Small intestine (tissue), 7 donors: ENCODE data around the gene LRRC73. TPM values are rescaled to one million over a fixed set of nuclear protein-coding genes. Genes with fewer than 3 reads are reported as not detected.
"Not testable (repeated sequence)": the region's sequence is repeated elsewhere in the genome, so short reads cannot be mapped to it uniquely, and the experiment has no call there.

Source experiments
- DNase-seq, 2 donors: peaks; one replicate each; pipeline versions ENCODE4 v3.0.0 to v3.0.0-alpha.2; 2013
- FAIRE-seq: peaks from 2 replicates; lab custom pipeline; 2012; peaks lifted over from hg19 to GRCh38; lab: Jason Lieb, UNC
- H3K27ac ChIP-seq, 3 donors: one replicate each; pipeline ENCODE4 v1.5.1; 2013; ENCODE audit warnings: low read length in 2 of 3, mild to moderate bottlenecking in 2 of 3, control low read depth in 1 of 3, inconsistent platforms in 1 of 3, low read depth in 1 of 3, moderate library complexity in 1 of 3
- H3K27me3 ChIP-seq, 3 donors: one replicate each; pipeline ENCODE4 v1.6.1; 2013; ENCODE audit warnings: low read length in 3 of 3, inconsistent platforms in 1 of 3; ENCODE audit not compliant: control insufficient read depth in 3 of 3, insufficient read depth in 3 of 3
- H3K36me3 ChIP-seq, 3 donors: one replicate each; pipeline ENCODE4 v1.6.1; 2013; ENCODE audit warnings: low read length in 3 of 3, inconsistent platforms in 1 of 3, low read depth in 1 of 3, mild to moderate bottlenecking in 1 of 3, moderate library complexity in 1 of 3; ENCODE audit not compliant: control insufficient read depth in 3 of 3, insufficient read depth in 2 of 3
- H3K4me1 ChIP-seq, 3 donors: one replicate each; pipeline ENCODE4 v1.6.1; 2013; ENCODE audit warnings: low read length in 2 of 3, inconsistent platforms in 1 of 3, low read depth in 1 of 3, mild to moderate bottlenecking in 1 of 3, moderate library complexity in 1 of 3; ENCODE audit not compliant: control insufficient read depth in 3 of 3, insufficient read depth in 2 of 3
- H3K4me3 ChIP-seq, 3 donors: one replicate each; pipeline ENCODE4 v1.5.1; 2013; ENCODE audit warnings: low read length in 3 of 3, control low read depth in 1 of 3, inconsistent platforms in 1 of 3, low read depth in 1 of 3, mild to moderate bottlenecking in 1 of 3, moderate library complexity in 1 of 3
- H3K9me3 ChIP-seq, 2 donors: one replicate each; pipeline ENCODE4 v1.6.1; 2013; ENCODE audit warnings: low read depth in 1 of 2, low read length in 1 of 2; ENCODE audit not compliant: control insufficient read depth in 2 of 2, insufficient read depth in 1 of 2
- WGBS, 3 donors: extraction: QIAGEN DNeasy Blood & Tissue Kit; methylation state at CpG; one replicate each; pipeline ENCODE4 v1.1.7; 2013; 5-methylcytosine and 5-hydroxymethylcytosine counted together
- polyA plus RNA-seq, 4 donors: library from polyadenylated mRNA; stranded (reverse) in 3 of 4; unstranded in 1 of 4; fragments of 200-250 nt in 3 of 4; fragments of 120-200 nt in 1 of 4; gene quantifications; one replicate each; pipeline versions ENCODE4 v1.2.1 to v1.2.3, GENCODE V29; 2013
- donor health status: healthy with polysubstance abuse.
- donor health status: control.
- donor health status: control.
- donor health status: Bipolar disorder and iron deficiency.
- donor health status: healthy.

The LRRC73 gene
- polyA plus RNA-seq, 4 donors = 0.22 to 0.54 (median 0.38) TPM

DNA sequence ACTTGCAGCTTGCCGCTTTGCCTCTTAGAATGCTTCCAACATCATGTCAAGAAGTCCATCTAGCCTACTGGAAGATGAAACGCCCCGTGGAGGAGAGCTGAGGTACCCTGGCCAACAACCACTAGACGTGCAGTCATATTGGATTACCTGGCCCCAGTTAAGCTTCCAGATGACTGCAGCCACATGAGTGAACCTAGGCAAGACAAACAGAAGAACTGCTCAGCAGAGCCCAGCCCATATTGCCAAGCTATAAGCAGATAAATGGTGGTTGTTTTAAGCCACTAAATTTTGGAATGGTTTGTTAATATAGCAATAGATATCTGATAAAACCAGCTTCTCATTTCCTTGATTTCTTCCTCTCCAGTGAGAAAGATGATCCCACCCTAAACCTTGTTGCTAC, 50.1 kb downstream of the LRRC73 start:
- DNase-seq (no peak), FAIRE-seq (no peak)
- Histone ChIP-seq H3K27me3 (peaks cover 0 to 35% (median 13%) of the 10 kb centered on the region in 3 donors), H3K9me3 (peaks cover 0 to 5% of the 10 kb centered on the region in 2 donors), H3K4me1 (peaks cover 0 to 7% (median 0%) of the 10 kb centered on the region in 3 donors), H3K36me3 (no peaks in the 10 kb centered on the region), H3K4me3 (no peak overlapping the region), H3K27ac (no peak overlapping the region)
- WGBS, 3 donors = 59 to 83% (median 74%) methylated on average over 4 of the region's 4 CpGs

GRCh38 chr6:43459535-43459934, 50.6 kb downstream of the LRRC73 start:
- no peaks in the 10 kb centered on the region for H3K36me3 ChIP-seq
- peaks cover 0 to 12% (median 0%) of the 10 kb centered on the region in 3 donors for H3K4me1 ChIP-seq
- no peak overlapping the region for H3K27ac ChIP-seq
- no peak for FAIRE-seq
- peaks cover 0 to 37% (median 13%) of the 10 kb centered on the region in 3 donors for H3K27me3 ChIP-seq
- H3K9me3 ChIP-seq = peaks cover 0 to 5% of the 10 kb centered on the region in 2 donors
- no peak overlapping the region for H3K4me3 ChIP-seq
- no peak for DNase-seq
- WGBS, 3 donors = 70 to 79% (median 70%) methylated on average over 1 of the region's 1 CpG

DNA sequence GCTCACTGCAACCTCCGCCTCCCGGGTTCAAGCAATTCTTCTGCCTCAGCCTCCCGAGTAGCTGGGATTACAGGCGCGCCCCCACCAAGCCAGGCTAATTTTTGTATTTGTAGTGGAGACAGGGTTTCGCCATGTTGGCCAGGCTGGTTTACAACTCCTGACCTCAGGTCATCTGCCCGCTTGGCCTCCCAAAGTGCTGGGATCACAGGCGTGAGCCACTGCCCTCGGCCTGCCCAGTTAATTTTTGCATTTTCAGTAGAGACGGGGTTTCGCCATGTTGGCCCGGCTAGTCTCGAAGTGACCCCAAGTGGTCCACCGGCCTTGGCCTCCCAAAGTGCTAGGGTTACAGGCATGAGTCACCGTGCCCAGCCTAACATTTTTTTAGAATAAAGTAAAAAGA, 52.0 kb downstream of the LRRC73 start:
- not testable (repeated sequence) for DNase-seq, H3K27ac ChIP-seq, FAIRE-seq, H3K9me3 ChIP-seq, H3K36me3 ChIP-seq, H3K4me3 ChIP-seq
- Histone ChIP-seq H3K4me1 (peaks cover 0 to 12% (median 0%) of the 10 kb centered on the region in 3 donors), H3K27me3 (peaks cover 0 to 32% (median 13%) of the 10 kb centered on the region in 3 donors)
- WGBS, 3 donors = 91 to 95% (median 92%) methylated on average over 15 of the region's 15 CpGs

GRCh38 chr6:43457643-43458042, 52.5 kb downstream of the LRRC73 start:
- WGBS, 3 donors = 26 to 60% (median 38%) methylated on average over 6 to 9 of the region's 9 CpGs
- Histone ChIP-seq H3K27me3 (peaks cover 0 to 28% (median 11%) of the 10 kb centered on the region in 3 donors), H3K4me3 (no peak overlapping the region), H3K4me1 (peaks cover 0 to 12% (median 0%) of the 10 kb centered on the region in 3 donors), H3K36me3 (peaks cover 0 to 14% (median 0%) of the 10 kb centered on the region in 3 donors), H3K27ac (no peak overlapping the region), H3K9me3 (peaks cover 0 to 5% of the 10 kb centered on the region in 2 donors)
- FAIRE-seq (no peak), DNase-seq (no peak)

Other genes starting within 250 kb of the LRRC73 start
- gene SLC22A7, start 212.1 kb downstream of the LRRC73 start, polyA plus RNA-seq = under 1 TPM in 2 of 4 donors, not detected in 2; 0.10 to 0.50 TPM
- 1 to 10 TPM in 3 of 4 donors, under 1 TPM in 1; 0.89 to 3.4 (median 2.5) TPM for gene CRIP3, start 201.5 kb downstream of the LRRC73 start, polyA plus RNA-seq
- gene ZNF318, start 140.7 kb downstream of the LRRC73 start, polyA plus RNA-seq = 10 to 100 TPM in 1 of 4 donors, 1 to 10 TPM in 3; 3.5 to 18.1 (median 5.0) TPM
- 10 to 100 TPM; 15.7 to 31.1 (median 22.2) TPM for gene ABCC10, start 82.8 kb downstream of the LRRC73 start, polyA plus RNA-seq
- gene DLK2, start 54.8 kb downstream of the LRRC73 start, polyA plus RNA-seq = 1 to 10 TPM in 1 of 4 donors, under 1 TPM in 1, not detected in 2; 0.72 to 1.3 TPM
- 10 to 100 TPM; 17.2 to 34.5 (median 29.8) TPM for gene TJAP1, start 32.8 kb downstream of the LRRC73 start, polyA plus RNA-seq
- 100 to 1,000 TPM in 1 of 4 donors, 10 to 100 TPM in 3; 49.0 to 121 (median 71.8) TPM for gene YIPF3, start 6.6 kb upstream of the LRRC73 start, polyA plus RNA-seq
- 10 to 100 TPM in 3 of 4 donors, 1 to 10 TPM in 1; 10.0 to 38.7 (median 23.7) TPM for gene POLR1C, start 6.7 kb upstream of the LRRC73 start, polyA plus RNA-seq
- 10 to 100 TPM in 2 of 4 donors, 1 to 10 TPM in 2; 5.1 to 26.0 (median 8.8) TPM for gene XPO5, start 65.7 kb upstream of the LRRC73 start, polyA plus RNA-seq
- 1 to 10 TPM; 2.0 to 8.8 (median 3.1) TPM for gene POLH, start 65.8 kb upstream of the LRRC73 start, polyA plus RNA-seq
- gene GTPBP2, start 118.9 kb upstream of the LRRC73 start, polyA plus RNA-seq = 10 to 100 TPM; 33.7 to 81.6 (median 45.7) TPM
- 10 to 100 TPM; 29.1 to 59.4 (median 46.3) TPM for gene MAD2L1BP, start 125.5 kb upstream of the LRRC73 start, polyA plus RNA-seq
- 1 to 10 TPM in 1 of 4 donors, under 1 TPM in 3; 0.42 to 1.1 (median 0.76) TPM for gene RSPH9, start 134.7 kb upstream of the LRRC73 start, polyA plus RNA-seq
- gene MRPS18A, start 177.4 kb upstream of the LRRC73 start, polyA plus RNA-seq = 100 to 1,000 TPM in 1 of 4 donors, 10 to 100 TPM in 3; 51.2 to 107 (median 65.1) TPM